IMR-90 (cell line): ENCODE results near the gene FADS1. TPM values are rescaled to one million over a fixed set of nuclear protein-coding genes. Genes with fewer than 3 reads are reported as not detected.

Source experiments
- MAZ ChIP-seq: IDR thresholded peaks from 2 replicates; pipeline ENCODE4 v1.6.1; 2012; ENCODE audit warnings: low read depth, mild to moderate bottlenecking, low read length, improper control_type of control experiment, moderate library complexity, borderline replicate concordance
- polyA plus RNA-seq, 3 experiments: library from polyadenylated mRNA; depleted of rRNA; stranded (reverse); fragments of >200 nt; gene quantifications; 2 replicates each; pipeline ENCODE4 v1.2.3, GENCODE V29; 2012; ENCODE audit warnings: low replicate concordance in 1 of 3
- total RNA-seq: library from RNA; depleted of rRNA; stranded (reverse); fragments of >200 nt; gene quantifications from 2 replicates; pipeline ENCODE4 v1.2.3, GENCODE V29; 2012
- TF ChIP-seq, protein P1 (sequence below): conservative IDR thresholded peaks from 2 replicates; pipeline ENCODE4 v1.5.1; 2012; ENCODE audit warnings: mild to moderate bottlenecking, low read depth, low read length, improper control_type of control experiment

FADS1 gene
- total and polyA plus RNA-seq, 2 of the 4 experiments (the other 2 are of a cell fraction): 16.3 to 18.4 TPM

DNA sequence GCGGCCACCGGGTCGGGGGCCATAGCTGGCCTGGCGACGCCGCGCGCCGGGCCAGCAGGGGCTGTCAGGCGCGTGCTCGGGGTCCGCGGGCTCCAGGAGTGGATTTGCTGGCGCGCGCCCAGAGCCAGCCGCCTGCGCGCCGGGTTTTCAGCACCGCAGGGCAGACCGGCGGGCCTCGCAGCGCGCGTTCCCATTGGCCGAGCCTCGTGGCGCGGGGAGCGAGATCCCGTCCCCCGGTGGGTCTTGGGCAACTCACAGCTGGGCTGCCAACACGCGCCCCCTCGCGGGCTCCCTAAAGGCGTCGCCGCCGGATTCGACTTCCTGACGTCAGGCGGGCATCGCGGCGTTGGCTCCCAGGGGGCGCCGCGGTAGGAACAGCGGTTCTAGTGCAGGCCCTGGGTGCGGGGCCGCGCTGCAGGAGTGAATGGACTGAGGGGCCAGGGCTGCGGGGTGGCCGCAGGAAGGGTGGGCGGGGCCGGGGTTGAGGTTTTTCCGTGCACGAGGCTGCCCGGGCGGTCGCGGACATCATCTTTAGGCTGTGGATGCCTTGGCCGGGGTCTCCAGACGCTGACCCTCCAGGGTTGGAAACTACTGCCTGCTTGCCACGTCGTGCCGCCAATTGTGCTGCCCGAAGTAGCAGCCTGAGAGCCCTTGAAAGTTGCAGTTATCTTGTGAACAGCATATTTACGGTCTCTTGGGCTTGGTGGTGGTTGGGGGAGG lies at the start of gene FADS1 (continued):
- TF ChIP-seq, protein P1, sequence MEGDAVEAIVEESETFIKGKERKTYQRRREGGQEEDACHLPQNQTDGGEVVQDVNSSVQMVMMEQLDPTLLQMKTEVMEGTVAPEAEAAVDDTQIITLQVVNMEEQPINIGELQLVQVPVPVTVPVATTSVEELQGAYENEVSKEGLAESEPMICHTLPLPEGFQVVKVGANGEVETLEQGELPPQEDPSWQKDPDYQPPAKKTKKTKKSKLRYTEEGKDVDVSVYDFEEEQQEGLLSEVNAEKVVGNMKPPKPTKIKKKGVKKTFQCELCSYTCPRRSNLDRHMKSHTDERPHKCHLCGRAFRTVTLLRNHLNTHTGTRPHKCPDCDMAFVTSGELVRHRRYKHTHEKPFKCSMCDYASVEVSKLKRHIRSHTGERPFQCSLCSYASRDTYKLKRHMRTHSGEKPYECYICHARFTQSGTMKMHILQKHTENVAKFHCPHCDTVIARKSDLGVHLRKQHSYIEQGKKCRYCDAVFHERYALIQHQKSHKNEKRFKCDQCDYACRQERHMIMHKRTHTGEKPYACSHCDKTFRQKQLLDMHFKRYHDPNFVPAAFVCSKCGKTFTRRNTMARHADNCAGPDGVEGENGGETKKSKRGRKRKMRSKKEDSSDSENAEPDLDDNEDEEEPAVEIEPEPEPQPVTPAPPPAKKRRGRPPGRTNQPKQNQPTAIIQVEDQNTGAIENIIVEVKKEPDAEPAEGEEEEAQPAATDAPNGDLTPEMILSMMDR: peak; percentile 81
- TF ChIP-seq MAZ: peak; percentile 80
